IgD-negative memory B cell (primary cell): Measurements from ENCODE around the gene TMCC1. TPM values are rescaled to one million over a fixed set of nuclear protein-coding genes. Genes with fewer than 3 reads are reported as not detected.

ENCODE experiments used
- H3K27ac Mint-ChIP-seq, 3 donors: one replicate each; pipeline ENCODE4 v1.8.0; 2020 to 2022; ENCODE audit warnings: mild to moderate bottlenecking in 3 of 3, mixed read lengths in 3 of 3, moderate library complexity in 1 of 3
- H3K27me3 Mint-ChIP-seq: one replicate; pipeline ENCODE4 v1.8.0; 2021; ENCODE audit warnings: mixed read lengths
- H3K36me3 Mint-ChIP-seq: one replicate; pipeline ENCODE4 v1.8.0; 2020; ENCODE audit warnings: mild to moderate bottlenecking, mixed read lengths
- H3K4me1 Mint-ChIP-seq, 3 donors: one replicate each; pipeline ENCODE4 v1.8.0; 2020 to 2022; ENCODE audit warnings: mixed read lengths in 3 of 3, mild to moderate bottlenecking in 1 of 3
- H3K4me3 Mint-ChIP-seq, 4 donors: one replicate each; pipeline ENCODE4 v1.8.0; 2020 to 2022; ENCODE audit warnings: mild to moderate bottlenecking in 4 of 4, mixed read lengths in 4 of 4, moderate library complexity in 3 of 4
- H3K9me3 Mint-ChIP-seq, 3 donors: one replicate each; pipeline ENCODE4 v1.8.0; 2020 to 2021; ENCODE audit warnings: mixed read lengths in 3 of 3, mild to moderate bottlenecking in 1 of 3
- polyA plus RNA-seq: library from polyadenylated mRNA; unstranded; fragments of 300-500 nt; fragmentation: Illumina TruSeq; gene quantifications from one replicate; pipeline ENCODE4 v1.2.3, GENCODE V29; 2021

Gene TMCC1
- polyA plus RNA-seq, 1 donor from 2014 or later = 8.2 TPM

- peaks cover 4% of the 10 kb centered on the region for H3K36me3 Mint-ChIP-seq
- H3K4me3 Mint-ChIP-seq = peak overlapping the region in 1 of 4 donors; percentile 68
- no peak overlapping the region for H3K27ac Mint-ChIP-seq
- H3K4me1 Mint-ChIP-seq = peaks cover 0 to 13% (median 11%) of the 10 kb centered on the region in 3 donors
- no peaks in the 10 kb centered on the region for H3K27me3 Mint-ChIP-seq
- no peaks in the 10 kb centered on the region for H3K9me3 Mint-ChIP-seq
These were observed 99.0 kb downstream of the TMCC1 start for GRCh38 chr3:129794311-129795185.

GRCh38 chr3:129793942-129794310, 99.6 kb downstream of the TMCC1 start:
- Mint-ChIP-seq H3K36me3 (peaks cover 2% of the 10 kb centered on the region), H3K4me3 (peak overlapping the region in 1 of 4 donors; percentile 68), H3K27ac (no peak overlapping the region), H3K9me3 (no peaks in the 10 kb centered on the region), H3K27me3 (no peaks in the 10 kb centered on the region), H3K4me1 (peaks cover 0 to 13% (median 11%) of the 10 kb centered on the region in 3 donors)

- H3K27ac Mint-ChIP-seq = no peak overlapping the region
- no peaks in the 10 kb centered on the region for H3K27me3 Mint-ChIP-seq
- H3K36me3 Mint-ChIP-seq = peaks cover 6% of the 10 kb centered on the region
- peaks cover 0 to 14% (median 13%) of the 10 kb centered on the region in 3 donors for H3K4me1 Mint-ChIP-seq
- H3K9me3 Mint-ChIP-seq = no peaks in the 10 kb centered on the region
- no peak overlapping the region for H3K4me3 Mint-ChIP-seq
These were observed 100.2 kb downstream of the TMCC1 start for GRCh38 chr3:129793319-129793718.

- H3K36me3 Mint-ChIP-seq = peaks cover 5% of the 10 kb centered on the region
- peaks cover 0 to 4% (median 0%) of the 10 kb centered on the region in 3 donors for H3K9me3 Mint-ChIP-seq
- no peaks in the 10 kb centered on the region for H3K27me3 Mint-ChIP-seq
- H3K4me1 Mint-ChIP-seq = peaks cover 1 to 4% (median 2%) of the 10 kb centered on the region in 3 donors
- peak overlapping the region in 1 of 4 donors; percentile 35 for H3K4me3 Mint-ChIP-seq
- H3K27ac Mint-ChIP-seq = no peak overlapping the region
These were observed 110.0 kb downstream of the TMCC1 start for GRCh38 chr3:129783470-129783869.

- no peak overlapping the region for H3K27ac Mint-ChIP-seq
- no peak overlapping the region for H3K4me3 Mint-ChIP-seq
- no peaks in the 10 kb centered on the region for H3K27me3 Mint-ChIP-seq
- H3K9me3 Mint-ChIP-seq = peaks cover 0 to 4% (median 0%) of the 10 kb centered on the region in 3 donors
- peaks cover 9% of the 10 kb centered on the region for H3K36me3 Mint-ChIP-seq
- H3K4me1 Mint-ChIP-seq = peaks cover 0 to 4% (median 2%) of the 10 kb centered on the region in 3 donors
These were observed 114.6 kb downstream of the TMCC1 start for GRCh38 chr3:129778871-129779270.

- H3K4me1 Mint-ChIP-seq = peaks cover 0 to 4% (median 4%) of the 10 kb centered on the region in 3 donors
- no peaks in the 10 kb centered on the region for H3K27me3 Mint-ChIP-seq
- peaks cover 9% of the 10 kb centered on the region for H3K36me3 Mint-ChIP-seq
- no peak overlapping the region for H3K4me3 Mint-ChIP-seq
- H3K9me3 Mint-ChIP-seq = peaks cover 0 to 4% (median 0%) of the 10 kb centered on the region in 3 donors
- no peak overlapping the region for H3K27ac Mint-ChIP-seq
These were observed 115.7 kb downstream of the TMCC1 start for GRCh38 chr3:129777806-129778205.

GRCh38 chr3:129775870-129776269, 117.6 kb downstream of the TMCC1 start:
- Mint-ChIP-seq H3K36me3 (peaks cover 12% of the 10 kb centered on the region), H3K9me3 (peaks cover 0 to 4% (median 0%) of the 10 kb centered on the region in 3 donors), H3K27ac (no peak overlapping the region), H3K4me1 (peaks cover 3 to 4% (median 4%) of the 10 kb centered on the region in 3 donors), H3K27me3 (no peaks in the 10 kb centered on the region), H3K4me3 (no peak overlapping the region)

GRCh38 chr3:129773691-129774663, 119.5 kb downstream of the TMCC1 start:
- Mint-ChIP-seq H3K9me3 (peaks cover 0 to 4% (median 0%) of the 10 kb centered on the region in 3 donors), H3K36me3 (peaks cover 12% of the 10 kb centered on the region), H3K27me3 (no peaks in the 10 kb centered on the region), H3K4me3 (peak overlapping the region in 1 of 4 donors; percentile 61), H3K27ac (no peak overlapping the region), H3K4me1 (peaks cover 3 to 9% (median 4%) of the 10 kb centered on the region in 3 donors)

- Mint-ChIP-seq H3K4me1 (peaks cover 5 to 9% (median 5%) of the 10 kb centered on the region in 3 donors), H3K36me3 (peaks cover 14% of the 10 kb centered on the region), H3K9me3 (no peaks in the 10 kb centered on the region), H3K27ac (no peak overlapping the region), H3K4me3 (no peak overlapping the region), H3K27me3 (no peaks in the 10 kb centered on the region)
These were observed 122.9 kb downstream of the TMCC1 start for GRCh38 chr3:129770604-129771003.

- H3K4me1 Mint-ChIP-seq = peaks cover 5 to 8% (median 5%) of the 10 kb centered on the region in 3 donors
- H3K4me3 Mint-ChIP-seq = no peak overlapping the region
- no peaks in the 10 kb centered on the region for H3K27me3 Mint-ChIP-seq
- no peaks in the 10 kb centered on the region for H3K9me3 Mint-ChIP-seq
- H3K36me3 Mint-ChIP-seq = peaks cover 12% of the 10 kb centered on the region
- H3K27ac Mint-ChIP-seq = no peak overlapping the region
These were observed 123.9 kb downstream of the TMCC1 start for GRCh38 chr3:129769616-129770015.

GRCh38 chr3:129768728-129769127, 124.8 kb downstream of the TMCC1 start:
- H3K9me3 Mint-ChIP-seq = no peaks in the 10 kb centered on the region
- no peak overlapping the region for H3K4me3 Mint-ChIP-seq
- H3K36me3 Mint-ChIP-seq = peaks cover 8% of the 10 kb centered on the region
- peaks cover 5 to 8% (median 5%) of the 10 kb centered on the region in 3 donors for H3K4me1 Mint-ChIP-seq
- H3K27ac Mint-ChIP-seq = no peak overlapping the region
- H3K27me3 Mint-ChIP-seq = no peaks in the 10 kb centered on the region

- Mint-ChIP-seq H3K4me1 (peaks cover 2 to 8% (median 3%) of the 10 kb centered on the region in 3 donors), H3K36me3 (peaks cover 2% of the 10 kb centered on the region), H3K4me3 (no peak overlapping the region), H3K27me3 (no peaks in the 10 kb centered on the region), H3K27ac (no peak overlapping the region), H3K9me3 (no peaks in the 10 kb centered on the region)
These were observed 127.4 kb downstream of the TMCC1 start for GRCh38 chr3:129766135-129766534.

- peaks cover 2 to 3% (median 3%) of the 10 kb centered on the region in 3 donors for H3K4me1 Mint-ChIP-seq
- no peaks in the 10 kb centered on the region for H3K9me3 Mint-ChIP-seq
- H3K27me3 Mint-ChIP-seq = no peaks in the 10 kb centered on the region
- H3K36me3 Mint-ChIP-seq = peaks cover 2% of the 10 kb centered on the region
- H3K27ac Mint-ChIP-seq = no peak overlapping the region
- no peak overlapping the region for H3K4me3 Mint-ChIP-seq
These were observed 129.4 kb downstream of the TMCC1 start for GRCh38 chr3:129764090-129764489.

- Mint-ChIP-seq H3K27ac (no peak overlapping the region), H3K4me3 (no peak overlapping the region), H3K4me1 (peaks cover 0 to 9% (median 0%) of the 10 kb centered on the region in 3 donors), H3K27me3 (no peaks in the 10 kb centered on the region), H3K9me3 (peaks cover under 1 to 3% (median 2%) of the 10 kb centered on the region in 3 donors), H3K36me3 (peaks cover 14% of the 10 kb centered on the region)
These were observed 134.7 kb downstream of the TMCC1 start for GRCh38 chr3:129758785-129759320.
